GM18858 (cell line): ENCODE measurements around the gene NDUFV2.
A peak's percentile ranks its signal among the peaks of the same experiment; 100 is the strongest.

Experiments used
- ATAC-seq: cut with Tn5 transposase; IDR thresholded peaks from one replicate; pipeline ENCODE4 v1.9.1; 2021; ENCODE audit not compliant: unreplicated experiment

Gene NDUFV2

GRCh38 chr18:9115984-9116383, 13.5 kb downstream of the NDUFV2 start:
- no peak for ATAC-seq

- ATAC-seq: no peak
Measured at GRCh38 chr18:9117980-9118841, 15.7 kb downstream of the NDUFV2 start.

GRCh38 chr18:9120796-9121195, 18.3 kb downstream of the NDUFV2 start:
- ATAC-seq: no peak

- no peak for ATAC-seq
Measured at GRCh38 chr18:9123520-9123919, 21.0 kb downstream of the NDUFV2 start.

GRCh38 chr18:9124824-9125223, 22.3 kb downstream of the NDUFV2 start:
- ATAC-seq: no peak

GRCh38 chr18:9126337-9126736, 23.8 kb downstream of the NDUFV2 start:
- no peak for ATAC-seq

- ATAC-seq: no peak
Measured at GRCh38 chr18:9130195-9130594, 27.7 kb downstream of the NDUFV2 start.

GRCh38 chr18:9130806-9131205, 28.3 kb downstream of the NDUFV2 start:
- no peak for ATAC-seq

GRCh38 chr18:9132628-9133027, 30.1 kb downstream of the NDUFV2 start:
- no peak for ATAC-seq

- ATAC-seq: no peak
Measured at GRCh38 chr18:9133225-9133624, 30.7 kb downstream of the NDUFV2 start.

- ATAC-seq: no peak
Measured at GRCh38 chr18:9135081-9135911, 32.8 kb downstream of the NDUFV2 start.

- peak; percentile 1 for ATAC-seq
Measured at GRCh38 chr18:9135912-9136314, 33.4 kb downstream of the NDUFV2 start.

- peak; percentile 58 for ATAC-seq
Measured at GRCh38 chr18:9136315-9137155, 34.0 kb downstream of the NDUFV2 start, which contains the start of gene ANKRD12. Gene ANKRD12 (plus strand): TSS chr18:9136781. CDS start chr18:9182433, 45,652 bp downstream.

- ATAC-seq: peak; percentile 25
Measured at GRCh38 chr18:9137168-9138066, 34.9 kb downstream of the NDUFV2 start.

- no peak for ATAC-seq
Measured at GRCh38 chr18:9139400-9140039, 37.0 kb downstream of the NDUFV2 start.

- no peak for ATAC-seq
Measured at GRCh38 chr18:9140381-9140780, 37.9 kb downstream of the NDUFV2 start.

- no peak for ATAC-seq
Measured at GRCh38 chr18:9140984-9141383, 38.5 kb downstream of the NDUFV2 start.

- no peak for ATAC-seq
Measured at GRCh38 chr18:9146224-9146623, 43.7 kb downstream of the NDUFV2 start.

GRCh38 chr18:9147440-9148202, 45.1 kb downstream of the NDUFV2 start:
- no peak for ATAC-seq
